Keratinocyte (primary cell): ENCODE results near the gene FBN1.

ENCODE experiments used
- CTCF ChIP-seq, 3 experiments: IDR thresholded peaks in 1 of 3; conservative IDR thresholded peaks in 1 of 3; optimal IDR thresholded peaks in 1 of 3; 2 replicates in 2 of 3; 3 replicates in 1 of 3; pipeline versions ENCODE3 to v1.5.1; 2011; ENCODE audit warnings: low read length in 3 of 3, mild to moderate bottlenecking in 3 of 3, moderate library complexity in 2 of 3, control low read depth in 1 of 3, inconsistent platforms in 1 of 3; ENCODE audit not compliant: insufficient read depth in 2 of 3; ENCODE audit errors: extremely low read depth in 1 of 3
- EZH2 ChIP-seq: IDR thresholded peaks from one replicate; pipeline ENCODE4 v1.6.1; 2012; ENCODE audit warnings: inconsistent platforms, mild to moderate bottlenecking, low read length, moderate library complexity

- TF ChIP-seq CTCF (optimal IDR thresholded peaks at IDR 0.05 in 1 of 3, IDR thresholded peaks at IDR 0.05 in 1 of 3, conservative IDR thresholded peaks at IDR 0.05 in 1 of 3; ENCODE audit: extremely low read depth in 1 of 3, insufficient read depth in 2 of 3, low read length in 3 of 3) (no peak), EZH2 (no peak)
Measured at GRCh38 chr15:48373821-48374451, 271.6 kb downstream of the FBN1 start.
